Suprapubic skin (tissue), 4 donors: ENCODE data around the gene SIGLEC6. TPM values are rescaled to one million over a fixed set of nuclear protein-coding genes. Genes with fewer than 3 reads are reported as not detected.

Experiments
- DNase-seq, 2 donors: peaks; one replicate each; pipeline ENCODE4 v3.0.0-alpha.2; 2019; ENCODE audit warnings: low spot score in 2 of 2
- H3K27ac ChIP-seq: fragments of 200-600 bp; sonication (generic); one replicate; pipeline ENCODE4 v1.5.1; 2019
- H3K27me3 ChIP-seq: fragments of 200-600 bp; sonication (generic); one replicate; pipeline ENCODE4 v1.5.1; 2019
- H3K36me3 ChIP-seq: fragments of 200-600 bp; sonication (generic); one replicate; pipeline ENCODE4 v1.5.1; 2019
- H3K4me1 ChIP-seq: fragments of 200-600 bp; sonication (generic); one replicate; pipeline ENCODE4 v1.5.1; 2019
- H3K4me3 ChIP-seq: fragments of 200-600 bp; sonication (generic); one replicate; pipeline ENCODE4 v1.5.1; 2019; ENCODE audit warnings: mild to moderate bottlenecking
- H3K9me3 ChIP-seq: fragments of 200-600 bp; sonication (generic); one replicate; pipeline ENCODE4 v1.5.1; 2019
- EP300 ChIP-seq: sonication (generic); formaldehyde crosslinking; IDR thresholded peaks from one replicate; pipeline ENCODE4 v1.6.1; 2017; ENCODE audit warnings: antibody characterized with exemption
- POLR2A ChIP-seq, 2 donors: fragments of 450-650 bp; IDR thresholded peaks; one replicate each; pipeline ENCODE4 v1.6.1; 2017; ENCODE audit warnings: antibody characterized with exemption in 2 of 2, mild to moderate bottlenecking in 2 of 2, moderate library complexity in 2 of 2
- POLR2AphosphoS5 ChIP-seq, 3 donors: sonication (generic); formaldehyde crosslinking; IDR thresholded peaks; one replicate each; pipeline ENCODE4 v1.6.1; 2017; ENCODE audit warnings: antibody characterized with exemption in 3 of 3
- WGBS: methylation state at CpG from one replicate; pipeline ENCODE4 v1.1.5; 2018; 5-methylcytosine and 5-hydroxymethylcytosine counted together
- total RNA-seq, 4 donors: library from RNA; depleted of rRNA; stranded (reverse); fragments of >200 nt; gene quantifications; one replicate each; pipeline ENCODE4 v1.1.0, GENCODE V29; 2016
- TF ChIP-seq, protein P1 (sequence below), 2 donors: fragments of 200-600 bp in 1 of 2; fragments of 450-650 bp in 1 of 2; sonication (generic) in 1 of 2; IDR thresholded peaks; one replicate each; pipeline ENCODE4 v1.5.1; 2016 to 2019; ENCODE audit warnings: antibody characterized with exemption in 2 of 2, mild to moderate bottlenecking in 1 of 2, moderate library complexity in 1 of 2

SIGLEC6 gene
- total RNA-seq, 4 donors from 2014 or later = 0.26 to 0.30 TPM; not detected in 2

DNA sequence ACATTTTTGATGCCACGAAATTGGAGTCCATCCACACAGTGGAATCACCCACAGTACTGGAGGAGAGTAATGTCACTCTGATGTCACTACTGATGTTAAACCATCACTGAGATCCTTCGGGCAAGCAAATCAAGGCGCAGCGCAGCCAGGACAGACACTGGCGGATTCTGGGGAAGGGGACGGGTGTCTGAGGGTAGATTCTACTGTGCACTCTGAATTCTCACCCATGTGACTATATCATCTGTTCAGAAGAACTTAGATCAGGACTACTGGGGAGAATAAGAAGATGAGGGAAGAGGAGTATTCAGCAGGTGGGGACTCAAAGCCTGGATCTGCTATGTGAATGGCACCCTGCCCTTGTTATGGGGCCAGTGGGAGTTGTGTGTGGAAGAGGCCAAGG lies 12.6 kb upstream of the SIGLEC6 start:
- no peak for DNase-seq
- no peaks in the 10 kb centered on the region for H3K4me1 ChIP-seq
- no peaks in the 10 kb centered on the region for H3K9me3 ChIP-seq
- no peaks in the 10 kb centered on the region for H3K36me3 ChIP-seq
- no peak overlapping the region for H3K27ac ChIP-seq
- WGBS = 83% methylated on average over 6 of the region's 6 CpGs
- H3K4me3 ChIP-seq = no peak overlapping the region
- TF ChIP-seq POLR2AphosphoS5 (IDR thresholded peaks at IDR 0.05) = no peak
- H3K27me3 ChIP-seq = peaks cover 41% of the 10 kb centered on the region

DNA sequence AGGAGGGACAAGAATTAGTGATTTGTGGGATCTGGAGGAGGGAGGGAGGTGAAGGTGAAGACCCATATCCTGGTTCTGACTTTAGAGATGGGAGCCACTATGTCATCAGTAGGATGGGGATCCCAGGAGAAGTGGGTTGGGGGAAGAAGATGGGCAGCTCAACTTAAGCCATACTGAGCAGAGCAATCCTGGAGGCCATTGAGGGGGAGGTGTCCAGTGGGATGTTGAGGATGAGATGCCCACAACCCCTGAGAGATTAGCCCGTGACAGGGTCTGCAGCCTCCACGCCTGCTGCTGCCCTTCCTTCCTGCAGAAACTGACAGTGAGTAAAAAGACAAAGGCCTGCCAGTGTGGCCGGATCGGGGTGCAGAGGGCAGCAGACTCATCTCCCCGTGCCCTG lies 11.2 kb upstream of the SIGLEC6 start:
- no peaks in the 10 kb centered on the region for H3K9me3 ChIP-seq
- no peak for DNase-seq
- H3K36me3 ChIP-seq = no peaks in the 10 kb centered on the region
- WGBS = 71% methylated on average over 5 of the region's 5 CpGs
- H3K27ac ChIP-seq = no peak overlapping the region
- H3K4me1 ChIP-seq = no peaks in the 10 kb centered on the region
- TF ChIP-seq, protein P1, sequence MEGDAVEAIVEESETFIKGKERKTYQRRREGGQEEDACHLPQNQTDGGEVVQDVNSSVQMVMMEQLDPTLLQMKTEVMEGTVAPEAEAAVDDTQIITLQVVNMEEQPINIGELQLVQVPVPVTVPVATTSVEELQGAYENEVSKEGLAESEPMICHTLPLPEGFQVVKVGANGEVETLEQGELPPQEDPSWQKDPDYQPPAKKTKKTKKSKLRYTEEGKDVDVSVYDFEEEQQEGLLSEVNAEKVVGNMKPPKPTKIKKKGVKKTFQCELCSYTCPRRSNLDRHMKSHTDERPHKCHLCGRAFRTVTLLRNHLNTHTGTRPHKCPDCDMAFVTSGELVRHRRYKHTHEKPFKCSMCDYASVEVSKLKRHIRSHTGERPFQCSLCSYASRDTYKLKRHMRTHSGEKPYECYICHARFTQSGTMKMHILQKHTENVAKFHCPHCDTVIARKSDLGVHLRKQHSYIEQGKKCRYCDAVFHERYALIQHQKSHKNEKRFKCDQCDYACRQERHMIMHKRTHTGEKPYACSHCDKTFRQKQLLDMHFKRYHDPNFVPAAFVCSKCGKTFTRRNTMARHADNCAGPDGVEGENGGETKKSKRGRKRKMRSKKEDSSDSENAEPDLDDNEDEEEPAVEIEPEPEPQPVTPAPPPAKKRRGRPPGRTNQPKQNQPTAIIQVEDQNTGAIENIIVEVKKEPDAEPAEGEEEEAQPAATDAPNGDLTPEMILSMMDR (IDR thresholded peaks at IDR 0.05) = no peak
- TF ChIP-seq POLR2AphosphoS5 (IDR thresholded peaks at IDR 0.05) = no peak
- no peak for TF ChIP-seq EP300
- TF ChIP-seq POLR2A (IDR thresholded peaks at IDR 0.05) = no peak
- peaks cover 41% of the 10 kb centered on the region for H3K27me3 ChIP-seq
- no peak overlapping the region for H3K4me3 ChIP-seq

DNA sequence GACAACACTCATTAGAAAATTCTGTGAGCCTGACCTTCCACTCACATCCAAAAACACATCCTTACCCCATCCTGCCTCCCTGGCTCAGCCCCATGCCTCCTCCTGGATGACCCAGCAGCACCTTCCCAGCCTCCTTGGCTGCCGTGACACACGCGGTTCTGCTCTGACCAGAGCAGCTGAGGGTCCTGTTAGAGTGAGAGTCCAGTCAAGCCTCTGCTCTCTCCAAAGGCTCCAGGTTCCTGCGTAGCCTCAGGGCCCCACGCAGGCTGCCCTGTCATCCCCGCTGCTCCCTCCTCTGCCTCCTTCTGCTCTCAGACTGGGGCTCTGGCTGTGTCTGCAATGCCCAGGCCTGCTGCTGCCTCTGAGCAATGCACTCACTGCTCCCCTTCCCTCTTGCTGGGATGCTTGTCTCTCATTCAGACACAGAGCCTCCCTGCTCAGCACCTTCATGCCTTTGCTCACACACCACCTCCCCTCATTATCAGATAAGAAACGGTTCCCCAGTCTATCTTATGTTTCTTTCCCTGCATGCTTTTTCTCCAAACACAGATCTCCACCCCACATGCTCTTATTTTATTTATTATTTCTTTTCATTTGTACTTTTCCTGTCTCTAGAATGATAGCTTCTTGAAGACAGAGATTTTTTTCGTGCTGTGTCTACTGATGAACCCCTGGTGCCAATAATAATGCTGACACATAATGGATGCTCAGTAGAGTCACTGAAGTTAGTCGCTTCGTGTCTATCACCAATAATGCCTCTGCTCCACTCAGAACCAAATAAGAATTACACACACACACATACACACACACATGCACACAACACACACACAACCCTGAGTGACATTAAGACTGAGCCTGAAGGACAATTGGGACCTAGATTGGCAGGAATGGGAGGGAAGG lies 10.2 kb upstream of the SIGLEC6 start:
- peaks cover 43% of the 10 kb centered on the region for H3K27me3 ChIP-seq
- DNase-seq = no peak
- no peak overlapping the region for H3K27ac ChIP-seq
- H3K4me3 ChIP-seq = no peak overlapping the region
- H3K4me1 ChIP-seq = no peaks in the 10 kb centered on the region
- no peaks in the 10 kb centered on the region for H3K36me3 ChIP-seq
- TF ChIP-seq EP300 = no peak
- TF ChIP-seq, protein P1 (IDR thresholded peaks at IDR 0.05) = no peak
- TF ChIP-seq POLR2A (IDR thresholded peaks at IDR 0.05) = no peak
- no peak for TF ChIP-seq POLR2AphosphoS5 (IDR thresholded peaks at IDR 0.05)
- 40% methylated on average over 7 of the region's 10 CpGs for WGBS
- H3K9me3 ChIP-seq = no peaks in the 10 kb centered on the region

DNA sequence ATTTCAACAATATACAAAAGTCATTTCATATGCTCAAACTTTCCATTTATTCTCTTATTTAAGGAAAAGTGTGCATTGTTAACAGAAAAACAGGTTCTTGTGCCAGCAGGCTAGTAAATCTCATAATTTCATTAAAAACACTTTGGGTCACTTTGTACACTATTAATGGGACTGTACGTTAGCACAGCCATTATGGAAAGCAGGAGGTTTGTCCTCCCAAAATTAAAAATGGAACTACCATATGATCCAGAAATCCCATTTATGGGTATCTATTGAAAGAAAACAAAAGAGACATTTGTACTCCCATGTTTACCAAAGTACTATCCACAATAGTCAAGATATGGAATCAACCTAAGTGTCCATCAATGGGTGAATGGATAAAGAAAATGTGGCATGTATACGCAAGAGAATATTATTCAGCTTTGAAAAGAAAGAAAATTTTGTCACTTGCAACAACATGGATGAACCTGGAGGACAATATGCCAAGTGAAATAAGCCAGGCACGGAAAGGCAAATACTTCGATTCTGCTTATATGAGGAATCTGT lies 8.4 kb upstream of the SIGLEC6 start:
- Histone ChIP-seq H3K36me3 (no peaks in the 10 kb centered on the region), H3K9me3 (no peaks in the 10 kb centered on the region), H3K4me1 (no peaks in the 10 kb centered on the region), H3K4me3 (no peak overlapping the region), H3K27me3 (peaks cover 43% of the 10 kb centered on the region), H3K27ac (no peak overlapping the region)
- TF ChIP-seq POLR2A (IDR thresholded peaks at IDR 0.05) (no peak), POLR2AphosphoS5 (IDR thresholded peaks at IDR 0.05) (no peak), EP300 (no peak)
- TF ChIP-seq, protein P1 (IDR thresholded peaks at IDR 0.05) = no peak
- DNase-seq = no peak
- 91% methylated on average over 4 of the region's 4 CpGs for WGBS

DNA sequence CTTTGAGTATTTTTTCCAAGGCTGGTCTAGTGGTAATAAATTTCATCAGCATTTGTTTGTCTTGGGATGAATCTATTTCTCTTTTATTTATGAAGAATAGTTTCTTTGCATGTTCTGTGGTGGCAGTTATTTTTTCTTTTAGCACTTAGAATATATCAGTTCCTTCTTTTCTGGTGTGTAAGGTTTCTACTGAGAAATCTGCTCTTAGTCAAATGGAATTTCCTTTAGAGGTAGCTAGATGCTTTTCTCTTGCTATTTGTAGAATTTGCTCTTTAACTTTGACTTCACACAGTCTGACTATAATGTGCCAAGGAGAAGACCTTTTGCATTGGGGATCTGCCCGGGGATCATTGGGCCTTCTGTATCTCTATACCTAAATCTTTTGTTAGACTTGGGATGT lies 4.1 kb upstream of the SIGLEC6 start:
- H3K27ac ChIP-seq = no peak overlapping the region
- H3K4me1 ChIP-seq = no peaks in the 10 kb centered on the region
- no peak for TF ChIP-seq POLR2AphosphoS5 (IDR thresholded peaks at IDR 0.05)
- no peak for TF ChIP-seq POLR2A (IDR thresholded peaks at IDR 0.05)
- TF ChIP-seq, protein P1 (IDR thresholded peaks at IDR 0.05) = no peak
- no peak for TF ChIP-seq EP300
- H3K9me3 ChIP-seq = no peaks in the 10 kb centered on the region
- WGBS = 90% methylated on average over 1 of the region's 1 CpG
- H3K36me3 ChIP-seq = no peaks in the 10 kb centered on the region
- H3K27me3 ChIP-seq = peaks cover 36% of the 10 kb centered on the region
- DNase-seq = no peak
- no peak overlapping the region for H3K4me3 ChIP-seq
